ENCODE results near the gene OR2M2. TPM values are rescaled to one million over a fixed set of nuclear protein-coding genes. Genes with fewer than 3 reads are reported as not detected.

Gene OR2M2
- total and polyA plus RNA-seq, 2 of the 8 experiments (the other 6 are each of a cell fraction or from before 2014, with no cell fraction given) = not detected

DNA sequence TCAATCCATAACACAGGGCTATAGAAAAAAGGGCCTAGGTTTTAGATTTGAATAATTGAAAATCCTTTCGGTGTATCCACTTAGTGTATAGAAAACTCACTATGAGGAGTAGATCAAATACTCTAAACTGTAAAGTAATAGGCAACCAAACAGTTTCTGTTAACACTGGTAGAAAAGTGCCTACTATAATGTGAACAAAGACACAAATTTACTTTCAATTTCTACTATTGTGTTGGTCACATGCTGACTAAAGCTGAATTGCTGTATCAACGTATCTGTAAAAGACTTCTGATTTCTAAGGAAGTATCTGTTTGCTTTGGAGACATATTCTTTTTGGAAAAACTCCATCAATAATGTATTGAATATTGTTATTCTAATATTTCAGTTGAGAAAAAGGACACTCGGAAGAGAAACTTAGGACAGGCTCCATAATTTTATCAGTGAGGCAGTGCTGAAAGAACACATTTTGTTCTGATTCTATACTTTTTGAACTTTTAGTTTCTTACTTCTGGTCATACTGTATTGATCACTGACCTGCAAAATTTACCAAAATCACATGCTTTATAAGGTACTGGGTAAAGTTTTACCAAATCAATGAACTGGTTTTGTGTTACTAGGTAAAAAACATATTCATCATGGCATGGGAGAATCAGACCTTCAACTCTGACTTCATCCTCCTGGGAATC is 30.0 kb upstream of the OR2M2 start, which contains the start of gene OR2M5:
TSS of gene OR2M5 (plus strand) at position 636 of the 686 bp plus-strand sequence. CDS start at position 636, 0 bp downstream.
- Histone ChIP-seq H2BK15ac (ENCODE audit: low read length) (no peak within 1 kb of the TSS), H2BK12ac (ENCODE audit: low read depth, low read length) (no peak within 1 kb of the TSS), H3K4me2 (ENCODE audit: insufficient read depth in 1 of 2, low read depth in 2 of 2, low read length in 2 of 2) (no peak within 1 kb of the TSS), H3K56ac (replicated peaks; ENCODE audit: insufficient read length, low read depth, low read length) (no peak within 1 kb of the TSS), H3K18ac (ENCODE audit: extremely low read depth, low read length) (no peak within 1 kb of the TSS), H3K4me3 (ENCODE audit: extremely low read depth in 1 of 4, insufficient read depth in 2 of 4, low read depth in 3 of 4, low read length in 4 of 4) (no peak within 1 kb of the TSS), H3K9me3 (ENCODE audit: insufficient read depth in 2 of 2, low read depth in 1 of 2, low read length in 1 of 2) (peaks cover 55 to 62% of the 10 kb centered on the region in 2 experiments), H3K9ac (replicated peaks in 1 of 4; ENCODE audit: extremely low read depth in 1 of 4, low read depth in 3 of 4, low read length in 3 of 4) (no peak within 1 kb of the TSS), H4K5ac (ENCODE audit: insufficient read length, low read depth, low read length) (no peak within 1 kb of the TSS), H3K36me3 (ENCODE audit: control insufficient read depth in 2 of 4, insufficient read depth in 4 of 4, low read length in 3 of 4) (no peaks in the 10 kb centered on the region), H2BK5ac (ENCODE audit: low read depth, low read length) (no peak within 1 kb of the TSS), H3K23ac (ENCODE audit: insufficient read length) (no peak within 1 kb of the TSS), H3K79me2 (ENCODE audit: control insufficient read depth in 1 of 2, insufficient read depth in 2 of 2, low read length in 2 of 2) (no peaks in the 10 kb centered on the region), H3K27ac (ENCODE audit: low read depth, low read length) (no peak within 1 kb of the TSS), H3K14ac (ENCODE audit: insufficient read length) (no peak within 1 kb of the TSS), H2AK5ac (ENCODE audit: low read depth, low read length) (no peak within 1 kb of the TSS), H2BK120ac (replicated peaks; ENCODE audit: low read depth, low read length) (no peak within 1 kb of the TSS), H2AFZ (ENCODE audit: low read length) (no peak within 1 kb of the TSS), H3K27me3 (replicated peaks in 1 of 4; ENCODE audit: control insufficient read depth in 3 of 4, extremely low read depth in 1 of 4, insufficient read depth in 3 of 4, low read length in 3 of 4) (no peaks in the 10 kb centered on the region), H4K91ac (replicated peaks; ENCODE audit: insufficient read length, low read length) (no peak within 1 kb of the TSS), H4K8ac (ENCODE audit: extremely low read depth, insufficient read depth, low read length) (no peak within 1 kb of the TSS), H3K4ac (replicated peaks; ENCODE audit: insufficient read length, low read depth, low read length) (no peak within 1 kb of the TSS), H3K79me1 (ENCODE audit: low read depth, low read length) (no peaks in the 10 kb centered on the region), H2BK20ac (ENCODE audit: low read length) (no peak within 1 kb of the TSS), H4K20me1 (replicated peaks in 1 of 2; ENCODE audit: control insufficient read depth in 1 of 2, insufficient read depth in 2 of 2, low read length in 2 of 2) (no peaks in the 10 kb centered on the region), H3K4me1 (replicated peaks in 1 of 4; ENCODE audit: control insufficient read depth in 3 of 4, insufficient read depth in 4 of 4, low read length in 3 of 4) (no peaks in the 10 kb centered on the region), H3K23me2 (ENCODE audit: low read depth, low read length) (no peaks in the 10 kb centered on the region)
- TF ChIP-seq, protein P1, sequence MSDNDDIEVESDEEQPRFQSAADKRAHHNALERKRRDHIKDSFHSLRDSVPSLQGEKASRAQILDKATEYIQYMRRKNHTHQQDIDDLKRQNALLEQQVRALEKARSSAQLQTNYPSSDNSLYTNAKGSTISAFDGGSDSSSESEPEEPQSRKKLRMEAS (IDR thresholded peaks at IDR 0.05) = no peak
- TF ChIP-seq HDAC6 (IDR thresholded peaks at IDR 0.05; ENCODE audit: low read depth, low read length) (no peak), JUN (IDR thresholded peaks at IDR 0.05; ENCODE audit: low read depth, low read length) (no peak), RFX5 (IDR thresholded peaks at IDR 0.05; ENCODE audit: borderline replicate concordance, low read depth, low read length) (no peak), EZH2 (IDR thresholded peaks at IDR 0.05; ENCODE audit: low read depth, low read length, severe bottlenecking) (no peak), SP4 (IDR thresholded peaks at IDR 0.05; ENCODE audit: low read length) (no peak), SAP30 (IDR thresholded peaks at IDR 0.05; ENCODE audit: insufficient read depth, insufficient replicate concordance, low read length) (no peak), BCL11A (IDR thresholded peaks at IDR 0.05; ENCODE audit: low read depth in 2 of 2, low read length in 2 of 2) (no peak), ZNF274 (IDR thresholded peaks at IDR 0.05; ENCODE audit: borderline replicate concordance, extremely low read depth, low read length) (no peak)
- TF ChIP-seq, protein P2, sequence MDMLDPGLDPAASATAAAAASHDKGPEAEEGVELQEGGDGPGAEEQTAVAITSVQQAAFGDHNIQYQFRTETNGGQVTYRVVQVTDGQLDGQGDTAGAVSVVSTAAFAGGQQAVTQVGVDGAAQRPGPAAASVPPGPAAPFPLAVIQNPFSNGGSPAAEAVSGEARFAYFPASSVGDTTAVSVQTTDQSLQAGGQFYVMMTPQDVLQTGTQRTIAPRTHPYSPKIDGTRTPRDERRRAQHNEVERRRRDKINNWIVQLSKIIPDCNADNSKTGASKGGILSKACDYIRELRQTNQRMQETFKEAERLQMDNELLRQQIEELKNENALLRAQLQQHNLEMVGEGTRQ (IDR thresholded peaks at IDR 0.05; ENCODE audit: low read length) = no peak
- DNase-seq (ENCODE audit: low read depth in 1 of 2, low spot score in 2 of 2) = no peak
- FAIRE-seq = no peak
- 84% methylated on average over 3 of the region's 3 CpGs; no CpG with 5 or more reads in 1 of the 2 experiments for WGBS, 2 experiments (ENCODE audit: extremely low coverage in 1 of 2, insufficient coverage in 1 of 2, insufficient read length in 1 of 2, insufficient replicate concordance in 2 of 2, low coverage in 1 of 2, low lambda C conversion rate in 2 of 2, missing lambda C conversion rate in 1 of 2)
- ChIA-PET CTCF (ENCODE audit: partially characterized antibody) (no interaction called here), POLR2A (ENCODE audit: partially characterized antibody) (no interaction called here)
